Left ventricle myocardium inferior (tissue), 1 donor: Measurements from ENCODE around the gene TMEM150B. TPM values are rescaled to one million over a fixed set of nuclear protein-coding genes. Genes with fewer than 3 reads are reported as not detected.

ENCODE experiments used
- DNase-seq: peaks from one replicate; pipeline ENCODE4 v3.0.0-alpha.2; 2020
- H3K27ac ChIP-seq: fragments of 200-600 bp; replicated peaks from 2 replicates; pipeline ENCODE4 v1.8.0; 2021
- H3K27me3 ChIP-seq: fragments of 200-600 bp; 2 replicates; pipeline ENCODE4 v1.8.0; 2021; ENCODE audit warnings: low read depth
- H3K36me3 ChIP-seq: fragments of 200-600 bp; 2 replicates; pipeline ENCODE4 v1.8.0; 2021
- H3K4me1 ChIP-seq: fragments of 200-600 bp; 2 replicates; pipeline ENCODE4 v1.8.0; 2021
- H3K4me3 ChIP-seq: fragments of 200-600 bp; 2 replicates; pipeline ENCODE4 v1.8.0; 2021; ENCODE audit warnings: mild to moderate bottlenecking, moderate library complexity
- H3K9me3 ChIP-seq: fragments of 200-600 bp; replicated peaks from 2 replicates; pipeline ENCODE4 v1.8.0; 2021
- intact Hi-C: fragments of 100-400 bp; cut with micrococcal nuclease; formaldehyde crosslinking; loops from one replicate; pipeline ENCODE4 v1.11.0; 2022
- total RNA-seq: library from RNA; stranded (reverse); fragmentation: NEBNext Ultra II Directional; extraction: Animal tissue kit (Norgen Biotek cat#: 25700); gene quantifications from one replicate; pipeline ENCODE4 v1.2.1, GENCODE V29; 2021
- TF ChIP-seq, protein P1 (sequence below): fragments of 200-600 bp; IDR thresholded peaks from 2 replicates; pipeline ENCODE4 v1.8.0; 2021; ENCODE audit warnings: antibody characterized with exemption, mild to moderate bottlenecking, borderline replicate concordance
- donor health status: DM: no; HTN: yes; CAD: no; lungs with severe emphysema.

Gene TMEM150B
- total RNA-seq, 1 donor from 2014 or later = 2.0 TPM

- intact Hi-C loops = no loop called here
- Histone ChIP-seq H3K4me3 (no peak overlapping the region), H3K4me1 (no peaks in the 10 kb centered on the region), H3K9me3 (peaks cover 5% of the 10 kb centered on the region), H3K27ac (no peak overlapping the region), H3K27me3 (no peaks in the 10 kb centered on the region), H3K36me3 (no peaks in the 10 kb centered on the region)
- no peak for DNase-seq
- TF ChIP-seq, protein P1, sequence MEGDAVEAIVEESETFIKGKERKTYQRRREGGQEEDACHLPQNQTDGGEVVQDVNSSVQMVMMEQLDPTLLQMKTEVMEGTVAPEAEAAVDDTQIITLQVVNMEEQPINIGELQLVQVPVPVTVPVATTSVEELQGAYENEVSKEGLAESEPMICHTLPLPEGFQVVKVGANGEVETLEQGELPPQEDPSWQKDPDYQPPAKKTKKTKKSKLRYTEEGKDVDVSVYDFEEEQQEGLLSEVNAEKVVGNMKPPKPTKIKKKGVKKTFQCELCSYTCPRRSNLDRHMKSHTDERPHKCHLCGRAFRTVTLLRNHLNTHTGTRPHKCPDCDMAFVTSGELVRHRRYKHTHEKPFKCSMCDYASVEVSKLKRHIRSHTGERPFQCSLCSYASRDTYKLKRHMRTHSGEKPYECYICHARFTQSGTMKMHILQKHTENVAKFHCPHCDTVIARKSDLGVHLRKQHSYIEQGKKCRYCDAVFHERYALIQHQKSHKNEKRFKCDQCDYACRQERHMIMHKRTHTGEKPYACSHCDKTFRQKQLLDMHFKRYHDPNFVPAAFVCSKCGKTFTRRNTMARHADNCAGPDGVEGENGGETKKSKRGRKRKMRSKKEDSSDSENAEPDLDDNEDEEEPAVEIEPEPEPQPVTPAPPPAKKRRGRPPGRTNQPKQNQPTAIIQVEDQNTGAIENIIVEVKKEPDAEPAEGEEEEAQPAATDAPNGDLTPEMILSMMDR = no peak
Measured at GRCh38 chr19:55309448-55309847, 15.7 kb downstream of the TMEM150B start.

DNA sequence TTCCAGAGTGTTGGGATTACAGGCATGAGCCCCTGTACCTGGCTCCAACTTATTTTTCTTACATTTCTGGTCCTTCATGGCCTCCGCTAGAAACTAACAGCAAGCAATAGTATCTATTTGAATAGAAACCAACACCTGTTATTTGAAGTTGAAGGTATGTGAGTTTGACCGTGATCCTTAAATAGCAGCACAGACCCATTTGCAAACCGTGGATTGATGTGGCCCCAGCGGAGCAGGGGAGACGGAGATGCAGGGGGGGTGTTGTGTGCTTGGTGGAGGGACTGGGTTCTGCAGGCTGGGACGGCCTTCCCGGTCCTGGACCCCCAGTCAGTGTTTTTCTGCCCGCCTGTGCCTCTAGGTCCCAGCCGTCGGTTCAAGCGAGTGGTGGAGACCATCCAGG, 16.9 kb downstream of the TMEM150B start:
- peaks cover 5% of the 10 kb centered on the region for H3K9me3 ChIP-seq
- H3K4me1 ChIP-seq = no peaks in the 10 kb centered on the region
- H3K4me3 ChIP-seq = no peak overlapping the region
- no peak overlapping the region for H3K27ac ChIP-seq
- TF ChIP-seq, protein P1 = no peak
- H3K27me3 ChIP-seq = no peaks in the 10 kb centered on the region
- no peaks in the 10 kb centered on the region for H3K36me3 ChIP-seq
- no peak for DNase-seq
- intact Hi-C loops = no loop called here

- no peaks in the 10 kb centered on the region for H3K36me3 ChIP-seq
- no peak overlapping the region for H3K4me3 ChIP-seq
Measured at GRCh38 chr19:55306712-55307111, 18.4 kb downstream of the TMEM150B start.

DNA sequence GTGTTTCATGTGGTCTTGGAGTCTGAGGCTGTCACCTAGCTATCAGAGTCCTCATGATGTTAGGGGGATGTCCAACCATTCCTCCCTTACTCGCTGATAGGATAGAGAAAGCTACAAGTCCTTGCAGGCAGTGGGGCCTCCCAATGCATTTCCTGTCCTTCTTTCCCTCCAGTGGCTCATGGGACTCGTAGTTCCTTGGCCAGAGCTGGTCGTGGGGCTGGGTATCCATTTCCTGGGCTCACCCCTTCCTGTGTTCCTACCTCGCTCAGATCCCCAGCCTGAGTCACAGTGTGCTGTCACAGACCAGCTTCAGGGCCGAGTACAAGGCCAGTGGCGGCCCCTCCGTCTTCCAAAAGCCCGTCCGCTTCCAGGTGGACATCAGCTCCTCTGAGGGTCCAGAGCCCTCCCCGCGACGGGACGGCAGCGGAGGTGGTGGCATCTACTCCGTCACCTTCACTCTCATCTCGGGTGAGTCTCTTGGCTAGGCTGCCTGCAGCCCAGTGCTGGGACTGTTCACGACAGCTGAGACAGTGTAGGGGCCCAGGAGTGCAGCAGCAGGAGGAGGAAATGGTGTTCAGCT, 19.1 kb downstream of the TMEM150B start:
- H3K4me3 ChIP-seq = no peak overlapping the region
- H3K36me3 ChIP-seq = no peaks in the 10 kb centered on the region
- no peak overlapping the region for H3K27ac ChIP-seq
- intact Hi-C loops = no loop called here
- no peak for DNase-seq
- H3K9me3 ChIP-seq = peaks cover 5% of the 10 kb centered on the region
- TF ChIP-seq, protein P1 = no peak
- peaks cover 4% of the 10 kb centered on the region for H3K4me1 ChIP-seq
- no peaks in the 10 kb centered on the region for H3K27me3 ChIP-seq

More at GRCh38 chr19:55306712-55307111, 18.4 kb downstream of the TMEM150B start:
- H3K27me3 ChIP-seq = no peaks in the 10 kb centered on the region
- TF ChIP-seq, protein P1 = no peak
- intact Hi-C loops = no loop called here
- no peak overlapping the region for H3K27ac ChIP-seq
- DNase-seq = no peak
- H3K9me3 ChIP-seq = peaks cover 5% of the 10 kb centered on the region
- H3K4me1 ChIP-seq = peaks cover under 1% of the 10 kb centered on the region

GRCh38 chr19:55305491-55305890, 19.6 kb downstream of the TMEM150B start:
- Histone ChIP-seq H3K36me3 (no peaks in the 10 kb centered on the region), H3K9me3 (peaks cover 5% of the 10 kb centered on the region), H3K27ac (no peak overlapping the region), H3K27me3 (no peaks in the 10 kb centered on the region), H3K4me1 (peaks cover 4% of the 10 kb centered on the region), H3K4me3 (no peak overlapping the region)
- TF ChIP-seq, protein P1 = no peak
- no peak for DNase-seq
- intact Hi-C loops = no loop called here
